Adipocyte (in vitro differentiated cells): ENCODE results near the gene LRRC75B.

Experiments
- DNase-seq: peaks from one replicate; pipeline ENCODE4 v3.0.0-alpha.2; 2015; ENCODE audit warnings: low read depth
- H3K27me3 ChIP-seq: replicated peaks from 2 replicates; pipeline ENCODE4 v1.7.0; 2013; ENCODE audit warnings: mild to moderate bottlenecking, low read length, moderate library complexity; ENCODE audit not compliant: control insufficient read depth, insufficient read depth
- H3K36me3 ChIP-seq: 2 replicates; pipeline ENCODE4 v1.7.0; 2013; ENCODE audit warnings: low read length, mild to moderate bottlenecking, moderate library complexity; ENCODE audit not compliant: control insufficient read depth, insufficient read depth, severe bottlenecking
- H3K4me1 ChIP-seq: 2 replicates; pipeline ENCODE4 v1.7.0; 2013; ENCODE audit warnings: mild to moderate bottlenecking, low read length, moderate library complexity; ENCODE audit not compliant: control insufficient read depth, insufficient read depth
- H3K4me3 ChIP-seq: 2 replicates; pipeline ENCODE4 v1.7.0; 2013; ENCODE audit warnings: mild to moderate bottlenecking, low read length, moderate library complexity
- H3K9ac ChIP-seq: 2 replicates; pipeline ENCODE4 v1.7.0; 2013; ENCODE audit warnings: mild to moderate bottlenecking, low read length, moderate library complexity
- H3K9me3 ChIP-seq: 2 replicates; pipeline ENCODE4 v1.7.0; 2013; ENCODE audit warnings: mild to moderate bottlenecking, low read length, moderate library complexity; ENCODE audit not compliant: control insufficient read depth

Gene LRRC75B

DNA sequence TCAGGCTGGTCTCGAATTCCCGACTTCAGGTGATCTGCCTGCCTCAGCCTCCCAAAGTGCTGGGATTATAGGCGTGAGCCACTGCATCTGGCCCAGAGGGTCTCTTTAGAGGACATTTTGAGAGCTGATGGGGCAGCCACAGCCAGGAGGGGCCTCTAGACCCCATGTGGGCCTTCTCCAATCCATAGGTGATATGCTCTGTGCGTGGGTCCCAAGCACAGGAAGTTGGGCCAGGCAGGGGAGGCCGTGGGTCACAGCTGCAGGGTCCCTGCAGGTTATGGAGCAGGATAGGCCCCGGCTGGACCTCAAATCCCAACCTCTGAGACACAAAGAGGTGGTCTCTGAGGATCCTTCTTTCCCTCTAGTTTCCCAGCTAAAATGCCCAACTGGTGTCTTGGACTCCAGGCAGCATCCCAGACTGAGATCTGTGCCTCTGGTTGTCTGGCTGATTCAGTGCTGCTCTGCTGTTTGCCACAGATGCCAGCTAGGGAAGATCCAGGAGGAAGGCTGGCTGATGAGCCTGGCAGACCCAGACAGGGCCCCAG, 1.5 kb downstream of the LRRC75B start:
- H3K4me1 ChIP-seq, result peaks cover 3% of the 10 kb centered on the region
- no peak overlapping the region for H3K9ac ChIP-seq
- H3K9me3 ChIP-seq, result no peaks in the 10 kb centered on the region
- peaks cover 10% of the 10 kb centered on the region for H3K36me3 ChIP-seq
- no peaks in the 10 kb centered on the region for H3K27me3 ChIP-seq
- H3K4me3 ChIP-seq, result no peak overlapping the region
- DNase-seq, result no peak

GRCh38 chr22:24590596-24591173, 2.2 kb downstream of the LRRC75B start:
- H3K4me3 ChIP-seq, result no peak overlapping the region
- H3K9ac ChIP-seq, result no peak overlapping the region
- no peaks in the 10 kb centered on the region for H3K9me3 ChIP-seq
- peaks cover 3% of the 10 kb centered on the region for H3K4me1 ChIP-seq
- no peak for DNase-seq
- peaks cover 14% of the 10 kb centered on the region for H3K36me3 ChIP-seq
- no peaks in the 10 kb centered on the region for H3K27me3 ChIP-seq

DNA sequence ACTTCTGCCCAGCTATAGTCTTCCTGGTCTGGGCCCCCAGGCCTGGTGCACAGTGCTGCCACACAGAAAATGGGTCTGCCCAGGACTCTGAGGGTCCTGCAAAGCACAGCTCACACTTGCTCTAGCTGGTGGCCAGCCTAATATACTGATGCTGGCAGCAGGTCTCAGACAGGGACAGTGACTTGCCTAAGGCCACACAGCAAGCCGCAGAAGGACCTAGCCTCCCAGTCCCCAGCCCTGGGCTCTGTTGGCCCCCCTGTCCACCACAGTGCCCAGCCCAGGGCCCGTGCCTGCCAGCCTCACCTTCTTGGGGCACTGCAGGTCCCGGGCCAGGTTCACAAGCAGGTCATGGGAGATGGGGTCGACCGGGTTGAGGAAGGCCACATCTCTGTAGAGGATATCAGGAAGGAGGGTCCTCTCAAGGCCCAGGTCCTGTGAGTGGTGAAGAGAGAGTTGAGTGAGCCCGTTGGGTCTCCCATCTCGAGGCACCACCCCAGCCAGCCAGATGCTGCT, 3.3 kb downstream of the LRRC75B start:
- no peak for DNase-seq
- H3K4me1 ChIP-seq, result peaks cover 3% of the 10 kb centered on the region
- no peak overlapping the region for H3K9ac ChIP-seq
- no peak overlapping the region for H3K4me3 ChIP-seq
- peaks cover 14% of the 10 kb centered on the region for H3K36me3 ChIP-seq
- no peaks in the 10 kb centered on the region for H3K9me3 ChIP-seq
- no peaks in the 10 kb centered on the region for H3K27me3 ChIP-seq

- Histone ChIP-seq H3K9ac (no peak overlapping the region), H3K36me3 (peaks cover 14% of the 10 kb centered on the region), H3K4me1 (peaks cover 5% of the 10 kb centered on the region), H3K27me3 (no peaks in the 10 kb centered on the region), H3K9me3 (no peaks in the 10 kb centered on the region), H3K4me3 (no peak overlapping the region)
- DNase-seq, result no peak
Measured at GRCh38 chr22:24588757-24589481, 4.0 kb downstream of the LRRC75B start.

GRCh38 chr22:24588381-24588756, 4.5 kb downstream of the LRRC75B start:
- Histone ChIP-seq H3K9ac (no peak overlapping the region), H3K4me3 (no peak overlapping the region), H3K36me3 (peaks cover 14% of the 10 kb centered on the region), H3K27me3 (no peaks in the 10 kb centered on the region), H3K9me3 (no peaks in the 10 kb centered on the region), H3K4me1 (peaks cover 8% of the 10 kb centered on the region)
- DNase-seq, result no peak

DNA sequence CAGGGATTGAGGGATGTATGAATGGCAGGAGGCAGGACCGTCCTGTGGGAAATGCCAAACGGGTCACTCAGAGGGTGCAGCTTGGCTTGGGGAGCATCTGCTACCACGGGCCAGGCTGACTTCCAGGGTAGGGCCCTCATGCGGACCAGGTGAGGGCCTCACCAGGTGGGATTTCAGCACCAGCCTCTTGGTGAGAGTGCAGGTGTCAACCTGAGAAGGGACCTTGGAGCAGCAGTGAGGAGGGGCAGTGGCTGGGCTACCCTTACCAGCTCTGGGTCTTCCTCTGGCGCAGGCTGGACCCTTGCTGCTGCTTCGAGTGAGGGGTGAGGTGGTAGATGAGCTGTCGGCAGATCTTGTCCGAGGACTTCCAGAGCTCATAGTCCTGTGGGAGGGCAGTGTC, 4.9 kb downstream of the LRRC75B start:
- H3K27me3 ChIP-seq, result no peaks in the 10 kb centered on the region
- H3K9me3 ChIP-seq, result no peaks in the 10 kb centered on the region
- no peak overlapping the region for H3K9ac ChIP-seq
- no peak overlapping the region for H3K4me3 ChIP-seq
- DNase-seq, result no peak
- peaks cover 12% of the 10 kb centered on the region for H3K4me1 ChIP-seq
- peaks cover 14% of the 10 kb centered on the region for H3K36me3 ChIP-seq

DNA sequence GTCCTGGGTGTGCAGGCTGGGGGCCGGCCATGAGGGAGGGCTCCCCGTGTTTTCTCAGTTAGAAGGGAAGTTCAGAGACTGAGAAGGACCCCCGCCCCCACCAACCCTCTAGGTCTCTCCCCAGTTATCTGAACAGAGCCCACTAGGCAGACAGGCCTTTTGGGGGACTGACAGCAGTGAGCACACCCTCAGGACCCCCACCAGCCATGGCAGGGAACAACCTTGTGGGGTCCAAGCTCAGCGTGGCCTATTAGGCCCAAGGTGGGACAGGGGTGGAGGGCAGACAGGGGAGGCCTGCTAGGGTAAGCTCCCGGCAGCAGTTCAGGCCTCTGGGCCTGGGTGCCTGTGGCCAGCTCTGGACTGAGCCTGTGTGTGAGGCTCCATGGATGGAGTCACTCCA, 5.6 kb downstream of the LRRC75B start:
- DNase-seq, result no peak
- no peak overlapping the region for H3K9ac ChIP-seq
- peaks cover 14% of the 10 kb centered on the region for H3K36me3 ChIP-seq
- no peak overlapping the region for H3K4me3 ChIP-seq
- H3K27me3 ChIP-seq, result no peaks in the 10 kb centered on the region
- peaks cover 13% of the 10 kb centered on the region for H3K4me1 ChIP-seq
- H3K9me3 ChIP-seq, result no peaks in the 10 kb centered on the region

DNA sequence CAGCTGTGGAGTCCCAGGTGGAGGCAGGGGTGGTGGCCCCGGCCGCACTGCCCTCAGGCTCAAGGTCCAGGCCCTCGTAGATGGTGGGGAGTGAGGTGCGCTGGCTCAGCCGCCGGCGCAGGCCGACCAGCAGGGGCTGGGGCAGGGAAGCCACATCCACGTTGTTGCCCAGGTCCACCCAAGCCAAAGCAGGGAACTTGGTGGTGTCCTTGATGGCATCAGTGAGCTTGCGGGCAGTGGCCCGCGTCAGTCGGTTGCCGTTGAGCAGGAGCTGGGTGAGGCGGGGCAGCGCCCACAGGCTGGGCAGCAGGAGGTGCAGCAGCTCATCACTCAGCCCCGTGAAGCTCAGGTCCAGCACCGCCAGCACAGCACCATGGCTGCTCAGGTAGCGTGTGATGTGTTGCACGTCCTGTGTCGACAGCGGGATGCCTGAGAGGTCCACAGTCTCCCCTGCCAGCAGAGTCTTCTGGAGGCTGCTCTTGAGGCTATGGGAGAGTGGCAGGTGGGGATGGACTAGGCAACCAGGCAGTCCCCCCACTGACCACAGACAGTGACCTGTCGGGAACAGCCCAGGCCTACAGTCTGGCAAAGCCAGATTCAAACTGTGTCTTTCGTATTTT, 6.8 kb downstream of the LRRC75B start:
- Histone ChIP-seq H3K36me3 (peaks cover 14% of the 10 kb centered on the region), H3K9me3 (no peaks in the 10 kb centered on the region), H3K4me1 (peaks cover 13% of the 10 kb centered on the region), H3K27me3 (no peaks in the 10 kb centered on the region), H3K9ac (no peak overlapping the region), H3K4me3 (no peak overlapping the region)
- no peak for DNase-seq

DNA sequence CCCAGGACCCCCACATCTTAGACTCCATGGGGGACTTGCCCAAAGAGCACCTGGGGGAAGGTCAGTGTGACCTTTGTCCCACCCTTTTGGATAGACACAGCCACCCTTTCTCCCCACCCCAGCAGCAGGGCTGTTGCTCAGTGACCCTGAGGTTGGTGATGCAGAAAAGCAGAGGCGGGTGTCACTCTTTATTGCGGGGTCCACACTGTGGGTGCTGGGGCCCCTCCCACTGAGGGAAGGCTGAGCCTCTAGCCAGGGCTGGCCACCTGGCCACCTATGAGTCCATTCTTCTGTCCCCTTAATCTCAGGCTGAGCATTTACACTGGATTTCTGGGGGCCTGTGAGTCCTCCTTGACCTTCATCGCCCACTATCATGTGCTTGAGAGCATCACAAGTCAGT, 7.4 kb downstream of the LRRC75B start:
- H3K9me3 ChIP-seq, result no peaks in the 10 kb centered on the region

DNA sequence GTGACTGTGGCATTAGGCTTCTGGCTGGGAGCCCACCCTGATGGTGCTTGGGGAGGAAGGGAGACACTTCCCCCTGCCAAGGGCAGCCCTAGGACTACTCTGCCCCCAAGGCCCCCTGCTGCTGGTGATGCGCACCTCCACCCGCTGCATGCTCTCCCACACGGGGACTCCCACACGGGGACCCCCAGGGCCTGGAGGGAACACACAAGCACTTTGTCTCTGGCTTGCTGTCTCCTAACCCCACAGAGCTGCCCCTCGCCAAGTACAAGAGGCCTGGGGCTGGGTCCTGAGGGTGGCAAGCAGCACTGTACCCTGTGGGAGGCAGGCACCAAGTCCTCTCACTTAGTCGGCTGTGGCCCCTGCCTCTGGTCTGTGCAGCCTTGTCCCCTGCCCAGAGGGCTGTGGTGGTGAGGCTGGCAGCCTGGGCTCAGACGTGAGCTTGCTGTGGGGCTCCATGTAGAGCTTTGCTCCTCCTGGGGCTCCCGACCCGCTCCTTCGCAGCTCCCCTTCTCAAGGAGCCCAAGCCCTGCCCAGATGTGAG, 7.9 kb downstream of the LRRC75B start:
- Histone ChIP-seq H3K4me3 (no peak overlapping the region), H3K9me3 (no peaks in the 10 kb centered on the region), H3K27me3 (no peaks in the 10 kb centered on the region), H3K4me1 (peaks cover 21% of the 10 kb centered on the region), H3K9ac (no peak overlapping the region), H3K36me3 (peaks cover 14% of the 10 kb centered on the region)
- DNase-seq, result no peak

More for the DNA sequence above, 7.4 kb downstream of the LRRC75B start:
- H3K36me3 ChIP-seq, result peaks cover 14% of the 10 kb centered on the region
- H3K27me3 ChIP-seq, result no peaks in the 10 kb centered on the region
- H3K4me1 ChIP-seq, result peaks cover 16% of the 10 kb centered on the region
- no peak overlapping the region for H3K9ac ChIP-seq
- no peak for DNase-seq
- H3K4me3 ChIP-seq, result no peak overlapping the region

GRCh38 chr22:24584166-24584790, 8.6 kb downstream of the LRRC75B start:
- Histone ChIP-seq H3K9ac (peak overlapping the region; percentile 16), H3K9me3 (no peaks in the 10 kb centered on the region), H3K4me3 (no peak overlapping the region), H3K36me3 (peaks cover 14% of the 10 kb centered on the region), H3K27me3 (no peaks in the 10 kb centered on the region), H3K4me1 (peaks cover 27% of the 10 kb centered on the region)
- no peak for DNase-seq
